ENCODE results near the gene TMOD4. TPM values are rescaled to one million over a fixed set of nuclear protein-coding genes. Genes with fewer than 3 reads are reported as not detected.

Gene TMOD4
- total RNA-seq, 1 experiment from 2014 or later, result 0.79 TPM

DNA sequence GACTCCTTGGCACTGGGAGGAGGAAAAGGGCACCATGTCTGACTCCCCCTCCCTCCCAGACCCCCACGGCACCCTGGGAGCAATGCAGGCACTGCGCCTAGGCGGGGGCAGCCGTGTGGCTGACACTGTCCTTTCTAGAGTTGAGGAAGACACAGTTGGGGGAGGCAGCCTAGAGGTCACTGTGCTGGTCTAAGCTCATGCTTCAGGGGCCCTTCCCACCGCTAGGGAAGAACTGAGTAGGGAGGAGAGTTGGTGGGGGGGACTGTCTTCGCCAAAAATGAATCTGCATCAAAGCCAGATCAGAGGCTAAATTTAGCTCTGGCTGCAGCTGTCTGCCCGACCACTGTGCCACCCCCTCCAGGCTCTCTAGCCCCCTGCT, 32.7 kb downstream of the TMOD4 start:
- Mint-ChIP-seq H3K27me3 (ENCODE audit: low read depth) (peaks cover 32% of the 10 kb centered on the region), H3K27ac (no peak overlapping the region), H3K4me3 (no peak overlapping the region), H3K36me3 (no peaks in the 10 kb centered on the region), H3K9me3 (no peaks in the 10 kb centered on the region), H3K4me1 (peaks cover 38% of the 10 kb centered on the region)
- ChIA-PET POLR2A (interaction anchor here (1.4 kb wide), 2 partner anchors 9 to 12 kb away, joined by 4 to 5 read pairs; no protein-coding TSS in a partner anchor), CTCF (interaction anchor here (1.1 to 4.5 kb wide), 8 partner anchors 8 to 95 kb away, joined by 3 to 63 read pairs (median 24); partner anchors contain the start of genes C1orf56, GABPB2, LYSMD1 and TNFAIP8L2)
- DNase-seq (ENCODE audit: low spot score), result no peak
- no peak for TF ChIP-seq ESRRA (CRISPR knock-in tag; IDR thresholded peaks at IDR 0.05; ENCODE audit: borderline replicate concordance)
- no peak for TF ChIP-seq GRHL2 (CRISPR knock-in tag; IDR thresholded peaks at IDR 0.05; ENCODE audit: insufficient replicate concordance, severe bottlenecking)
- no peak for TF ChIP-seq ZNF121 (CRISPR knock-in tag; IDR thresholded peaks at IDR 0.05)
- TF ChIP-seq, protein P1, sequence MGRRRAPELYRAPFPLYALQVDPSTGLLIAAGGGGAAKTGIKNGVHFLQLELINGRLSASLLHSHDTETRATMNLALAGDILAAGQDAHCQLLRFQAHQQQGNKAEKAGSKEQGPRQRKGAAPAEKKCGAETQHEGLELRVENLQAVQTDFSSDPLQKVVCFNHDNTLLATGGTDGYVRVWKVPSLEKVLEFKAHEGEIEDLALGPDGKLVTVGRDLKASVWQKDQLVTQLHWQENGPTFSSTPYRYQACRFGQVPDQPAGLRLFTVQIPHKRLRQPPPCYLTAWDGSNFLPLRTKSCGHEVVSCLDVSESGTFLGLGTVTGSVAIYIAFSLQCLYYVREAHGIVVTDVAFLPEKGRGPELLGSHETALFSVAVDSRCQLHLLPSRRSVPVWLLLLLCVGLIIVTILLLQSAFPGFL (CRISPR knock-in tag; IDR thresholded peaks at IDR 0.05; ENCODE audit: borderline replicate concordance), result no peak
- no peak for TF ChIP-seq ZBTB21 (CRISPR knock-in tag; IDR thresholded peaks at IDR 0.05; ENCODE audit: borderline replicate concordance)
- TF ChIP-seq RELA (CRISPR knock-in tag; IDR thresholded peaks at IDR 0.05; ENCODE audit: borderline replicate concordance), result no peak
- no peak for TF ChIP-seq NFATC4 (CRISPR knock-in tag; IDR thresholded peaks at IDR 0.05)
- no peak for TF ChIP-seq FOXJ3 (CRISPR knock-in tag; IDR thresholded peaks at IDR 0.05; ENCODE audit: borderline replicate concordance)
- TF ChIP-seq RORB (CRISPR knock-in tag; IDR thresholded peaks at IDR 0.05), result no peak
- TF ChIP-seq, protein P2, sequence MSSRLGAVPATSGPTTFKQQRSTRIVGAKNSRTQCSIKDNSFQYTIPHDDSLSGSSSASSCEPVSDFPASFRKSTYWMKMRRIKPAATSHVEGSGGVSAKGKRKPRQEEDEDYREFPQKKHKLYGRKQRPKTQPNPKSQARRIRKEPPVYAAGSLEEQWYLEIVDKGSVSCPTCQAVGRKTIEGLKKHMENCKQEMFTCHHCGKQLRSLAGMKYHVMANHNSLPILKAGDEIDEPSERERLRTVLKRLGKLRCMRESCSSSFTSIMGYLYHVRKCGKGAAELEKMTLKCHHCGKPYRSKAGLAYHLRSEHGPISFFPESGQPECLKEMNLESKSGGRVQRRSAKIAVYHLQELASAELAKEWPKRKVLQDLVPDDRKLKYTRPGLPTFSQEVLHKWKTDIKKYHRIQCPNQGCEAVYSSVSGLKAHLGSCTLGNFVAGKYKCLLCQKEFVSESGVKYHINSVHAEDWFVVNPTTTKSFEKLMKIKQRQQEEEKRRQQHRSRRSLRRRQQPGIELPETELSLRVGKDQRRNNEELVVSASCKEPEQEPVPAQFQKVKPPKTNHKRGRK (CRISPR knock-in tag; IDR thresholded peaks at IDR 0.05; ENCODE audit: borderline replicate concordance), result no peak
- TF ChIP-seq MXD4 (CRISPR knock-in tag; IDR thresholded peaks at IDR 0.05; ENCODE audit: borderline replicate concordance), result no peak
- TF ChIP-seq, protein P3, sequence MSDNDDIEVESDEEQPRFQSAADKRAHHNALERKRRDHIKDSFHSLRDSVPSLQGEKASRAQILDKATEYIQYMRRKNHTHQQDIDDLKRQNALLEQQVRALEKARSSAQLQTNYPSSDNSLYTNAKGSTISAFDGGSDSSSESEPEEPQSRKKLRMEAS (CRISPR knock-in tag; IDR thresholded peaks at IDR 0.05), result no peak
- TF ChIP-seq, protein P4, sequence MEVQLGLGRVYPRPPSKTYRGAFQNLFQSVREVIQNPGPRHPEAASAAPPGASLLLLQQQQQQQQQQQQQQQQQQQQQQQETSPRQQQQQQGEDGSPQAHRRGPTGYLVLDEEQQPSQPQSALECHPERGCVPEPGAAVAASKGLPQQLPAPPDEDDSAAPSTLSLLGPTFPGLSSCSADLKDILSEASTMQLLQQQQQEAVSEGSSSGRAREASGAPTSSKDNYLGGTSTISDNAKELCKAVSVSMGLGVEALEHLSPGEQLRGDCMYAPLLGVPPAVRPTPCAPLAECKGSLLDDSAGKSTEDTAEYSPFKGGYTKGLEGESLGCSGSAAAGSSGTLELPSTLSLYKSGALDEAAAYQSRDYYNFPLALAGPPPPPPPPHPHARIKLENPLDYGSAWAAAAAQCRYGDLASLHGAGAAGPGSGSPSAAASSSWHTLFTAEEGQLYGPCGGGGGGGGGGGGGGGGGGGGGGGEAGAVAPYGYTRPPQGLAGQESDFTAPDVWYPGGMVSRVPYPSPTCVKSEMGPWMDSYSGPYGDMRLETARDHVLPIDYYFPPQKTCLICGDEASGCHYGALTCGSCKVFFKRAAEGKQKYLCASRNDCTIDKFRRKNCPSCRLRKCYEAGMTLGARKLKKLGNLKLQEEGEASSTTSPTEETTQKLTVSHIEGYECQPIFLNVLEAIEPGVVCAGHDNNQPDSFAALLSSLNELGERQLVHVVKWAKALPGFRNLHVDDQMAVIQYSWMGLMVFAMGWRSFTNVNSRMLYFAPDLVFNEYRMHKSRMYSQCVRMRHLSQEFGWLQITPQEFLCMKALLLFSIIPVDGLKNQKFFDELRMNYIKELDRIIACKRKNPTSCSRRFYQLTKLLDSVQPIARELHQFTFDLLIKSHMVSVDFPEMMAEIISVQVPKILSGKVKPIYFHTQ (CRISPR knock-in tag; IDR thresholded peaks at IDR 0.05), result no peak
- TF ChIP-seq, protein P5, sequence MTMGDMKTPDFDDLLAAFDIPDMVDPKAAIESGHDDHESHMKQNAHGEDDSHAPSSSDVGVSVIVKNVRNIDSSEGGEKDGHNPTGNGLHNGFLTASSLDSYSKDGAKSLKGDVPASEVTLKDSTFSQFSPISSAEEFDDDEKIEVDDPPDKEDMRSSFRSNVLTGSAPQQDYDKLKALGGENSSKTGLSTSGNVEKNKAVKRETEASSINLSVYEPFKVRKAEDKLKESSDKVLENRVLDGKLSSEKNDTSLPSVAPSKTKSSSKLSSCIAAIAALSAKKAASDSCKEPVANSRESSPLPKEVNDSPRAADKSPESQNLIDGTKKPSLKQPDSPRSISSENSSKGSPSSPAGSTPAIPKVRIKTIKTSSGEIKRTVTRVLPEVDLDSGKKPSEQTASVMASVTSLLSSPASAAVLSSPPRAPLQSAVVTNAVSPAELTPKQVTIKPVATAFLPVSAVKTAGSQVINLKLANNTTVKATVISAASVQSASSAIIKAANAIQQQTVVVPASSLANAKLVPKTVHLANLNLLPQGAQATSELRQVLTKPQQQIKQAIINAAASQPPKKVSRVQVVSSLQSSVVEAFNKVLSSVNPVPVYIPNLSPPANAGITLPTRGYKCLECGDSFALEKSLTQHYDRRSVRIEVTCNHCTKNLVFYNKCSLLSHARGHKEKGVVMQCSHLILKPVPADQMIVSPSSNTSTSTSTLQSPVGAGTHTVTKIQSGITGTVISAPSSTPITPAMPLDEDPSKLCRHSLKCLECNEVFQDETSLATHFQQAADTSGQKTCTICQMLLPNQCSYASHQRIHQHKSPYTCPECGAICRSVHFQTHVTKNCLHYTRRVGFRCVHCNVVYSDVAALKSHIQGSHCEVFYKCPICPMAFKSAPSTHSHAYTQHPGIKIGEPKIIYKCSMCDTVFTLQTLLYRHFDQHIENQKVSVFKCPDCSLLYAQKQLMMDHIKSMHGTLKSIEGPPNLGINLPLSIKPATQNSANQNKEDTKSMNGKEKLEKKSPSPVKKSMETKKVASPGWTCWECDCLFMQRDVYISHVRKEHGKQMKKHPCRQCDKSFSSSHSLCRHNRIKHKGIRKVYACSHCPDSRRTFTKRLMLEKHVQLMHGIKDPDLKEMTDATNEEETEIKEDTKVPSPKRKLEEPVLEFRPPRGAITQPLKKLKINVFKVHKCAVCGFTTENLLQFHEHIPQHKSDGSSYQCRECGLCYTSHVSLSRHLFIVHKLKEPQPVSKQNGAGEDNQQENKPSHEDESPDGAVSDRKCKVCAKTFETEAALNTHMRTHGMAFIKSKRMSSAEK (CRISPR knock-in tag; IDR thresholded peaks at IDR 0.05; ENCODE audit: borderline replicate concordance), result no peak
- TF ChIP-seq CREB1 (CRISPR knock-in tag; IDR thresholded peaks at IDR 0.05), result no peak
- TF ChIP-seq, protein P6, sequence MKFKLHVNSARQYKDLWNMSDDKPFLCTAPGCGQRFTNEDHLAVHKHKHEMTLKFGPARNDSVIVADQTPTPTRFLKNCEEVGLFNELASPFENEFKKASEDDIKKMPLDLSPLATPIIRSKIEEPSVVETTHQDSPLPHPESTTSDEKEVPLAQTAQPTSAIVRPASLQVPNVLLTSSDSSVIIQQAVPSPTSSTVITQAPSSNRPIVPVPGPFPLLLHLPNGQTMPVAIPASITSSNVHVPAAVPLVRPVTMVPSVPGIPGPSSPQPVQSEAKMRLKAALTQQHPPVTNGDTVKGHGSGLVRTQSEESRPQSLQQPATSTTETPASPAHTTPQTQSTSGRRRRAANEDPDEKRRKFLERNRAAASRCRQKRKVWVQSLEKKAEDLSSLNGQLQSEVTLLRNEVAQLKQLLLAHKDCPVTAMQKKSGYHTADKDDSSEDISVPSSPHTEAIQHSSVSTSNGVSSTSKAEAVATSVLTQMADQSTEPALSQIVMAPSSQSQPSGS (CRISPR knock-in tag; IDR thresholded peaks at IDR 0.05; ENCODE audit: borderline replicate concordance, low read depth), result no peak
- no peak for TF ChIP-seq TEAD4 (CRISPR knock-in tag; IDR thresholded peaks at IDR 0.05)
- no peak for TF ChIP-seq ZNF263 (CRISPR knock-in tag; IDR thresholded peaks at IDR 0.05; ENCODE audit: low read depth)
- TF ChIP-seq, protein P7, sequence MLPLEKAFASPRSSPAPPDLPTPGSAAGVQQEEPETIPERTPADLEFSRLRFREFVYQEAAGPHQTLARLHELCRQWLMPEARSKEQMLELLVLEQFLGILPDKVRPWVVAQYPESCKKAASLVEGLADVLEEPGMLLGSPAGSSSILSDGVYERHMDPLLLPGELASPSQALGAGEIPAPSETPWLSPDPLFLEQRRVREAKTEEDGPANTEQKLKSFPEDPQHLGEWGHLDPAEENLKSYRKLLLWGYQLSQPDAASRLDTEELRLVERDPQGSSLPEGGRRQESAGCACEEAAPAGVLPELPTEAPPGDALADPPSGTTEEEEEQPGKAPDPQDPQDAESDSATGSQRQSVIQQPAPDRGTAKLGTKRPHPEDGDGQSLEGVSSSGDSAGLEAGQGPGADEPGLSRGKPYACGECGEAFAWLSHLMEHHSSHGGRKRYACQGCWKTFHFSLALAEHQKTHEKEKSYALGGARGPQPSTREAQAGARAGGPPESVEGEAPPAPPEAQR (CRISPR knock-in tag; IDR thresholded peaks at IDR 0.05), result no peak
- ATAC-seq, result no peak
